IPS-18a (cell line): ENCODE results near the gene SLC16A2.
A peak's percentile ranks its signal among the peaks of the same experiment; 100 is the strongest.

Source experiments
- H3K27ac ChIP-seq: one replicate; pipeline ENCODE4 v1.5.1; 2013; ENCODE audit warnings: low read length
- H3K27me3 ChIP-seq: one replicate; pipeline ENCODE4 v1.6.1; 2013; ENCODE audit warnings: mild to moderate bottlenecking, low read length; ENCODE audit not compliant: control insufficient read depth, insufficient read depth
- H3K36me3 ChIP-seq: one replicate; pipeline ENCODE4 v1.6.1; 2013; ENCODE audit warnings: low read depth, low read length; ENCODE audit not compliant: control insufficient read depth
- H3K4me1 ChIP-seq: one replicate; pipeline ENCODE4 v1.6.1; 2013; ENCODE audit warnings: low read depth, low read length; ENCODE audit not compliant: control insufficient read depth
- H3K4me3 ChIP-seq: one replicate; pipeline ENCODE4 v1.5.1; 2013; ENCODE audit warnings: low read length
- H3K9ac ChIP-seq: one replicate; pipeline ENCODE4 v1.6.1; 2013; ENCODE audit warnings: mild to moderate bottlenecking, low read length, moderate library complexity
- H3K9me3 ChIP-seq: one replicate; pipeline ENCODE4 v1.6.1; 2013; ENCODE audit warnings: low read depth, low read length; ENCODE audit not compliant: control insufficient read depth

SLC16A2 gene

DNA sequence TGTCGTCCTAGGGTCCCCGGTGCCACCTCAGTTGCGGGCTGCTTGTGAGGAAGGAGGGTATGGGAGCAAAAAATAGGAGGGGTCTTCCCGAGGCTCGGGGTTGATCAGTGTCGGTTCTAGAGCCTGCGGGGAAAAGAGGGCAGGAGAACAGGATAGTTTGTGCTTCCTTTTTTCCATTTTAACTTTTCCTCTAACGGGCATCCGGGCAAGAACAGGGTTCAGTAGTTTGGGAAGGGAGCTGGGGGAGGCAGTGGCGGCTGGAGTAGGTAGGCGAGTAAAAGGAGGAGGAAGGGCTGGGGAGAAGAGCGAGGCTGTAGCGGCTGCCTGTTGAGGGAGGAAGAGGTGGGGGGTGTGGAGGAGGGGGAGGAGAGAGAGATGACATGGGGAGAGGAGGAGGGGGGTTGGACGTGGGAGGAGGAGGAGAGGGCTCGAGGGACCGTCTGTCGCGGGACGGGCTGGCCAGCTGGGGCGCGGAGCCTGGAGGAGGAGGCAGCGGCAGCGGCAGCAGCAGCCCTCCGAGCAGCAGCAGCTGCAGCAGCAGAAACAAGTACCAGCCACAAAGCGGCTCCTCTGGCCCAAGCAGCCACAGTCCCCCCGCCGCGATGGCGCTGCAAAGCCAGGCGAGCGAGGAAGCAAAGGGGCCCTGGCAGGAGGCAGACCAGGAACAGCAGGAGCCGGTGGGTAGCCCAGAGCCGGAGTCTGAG lies at the start of gene SLC16A2:
TSS of gene SLC16A2 (plus strand) at position 458 of the 704 bp plus-strand sequence. CDS start at position 603, 145 bp downstream.
- Histone ChIP-seq H3K27me3 (no peaks in the 10 kb centered on the region), H3K36me3 (no peaks in the 10 kb centered on the region), H3K4me3 (peak within 1 kb of the TSS; percentile 67), H3K9ac (peak within 1 kb of the TSS; percentile 56), H3K9me3 (peaks cover 2% of the 10 kb centered on the region), H3K4me1 (peaks cover 11% of the 10 kb centered on the region), H3K27ac (no peak within 1 kb of the TSS)

DNA sequence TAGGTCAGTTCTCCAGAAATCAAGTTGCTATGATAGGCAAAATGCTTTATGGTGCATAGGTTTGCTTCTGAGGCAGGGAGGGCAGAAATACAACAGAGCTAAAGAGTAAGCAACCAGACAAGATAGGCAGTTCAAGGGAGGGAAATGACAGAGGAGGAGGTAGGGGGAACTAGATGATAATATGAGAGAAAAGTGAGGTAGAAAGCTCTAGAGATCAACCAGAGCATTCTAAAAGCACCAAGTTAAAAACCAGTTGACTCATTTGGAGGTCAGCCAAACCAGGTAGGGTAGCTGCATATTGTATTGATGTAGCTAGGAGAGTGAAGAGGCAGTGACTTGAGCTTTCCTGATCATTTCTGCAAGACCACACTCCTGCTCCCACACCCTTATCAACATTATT lies 49.0 kb upstream of the SLC16A2 start:
- Histone ChIP-seq H3K27me3 (no peaks in the 10 kb centered on the region), H3K27ac (no peak overlapping the region), H3K4me1 (no peaks in the 10 kb centered on the region), H3K9me3 (no peaks in the 10 kb centered on the region), H3K36me3 (no peaks in the 10 kb centered on the region), H3K9ac (no peak overlapping the region), H3K4me3 (no peak overlapping the region)

DNA sequence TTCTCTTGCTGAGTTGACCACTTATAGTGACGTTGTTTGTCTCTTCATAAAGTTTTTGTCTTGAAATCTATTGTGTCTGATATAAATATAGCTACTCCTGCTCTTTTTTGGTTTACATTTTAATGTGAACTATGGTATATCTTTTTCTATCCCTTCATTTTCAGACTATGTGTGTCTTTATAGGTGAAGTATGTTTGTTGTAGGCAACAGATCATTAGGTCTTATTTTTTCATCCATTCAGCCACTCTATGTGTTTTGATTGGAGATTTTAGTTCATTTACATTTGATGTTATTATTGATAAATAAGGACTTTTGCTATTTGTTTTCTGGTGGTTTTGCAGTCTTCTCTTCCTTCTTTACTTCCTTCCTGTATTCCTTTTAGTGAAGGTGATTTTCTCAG lies 44.0 kb upstream of the SLC16A2 start:
- Histone ChIP-seq H3K9ac (no peak overlapping the region), H3K27me3 (no peaks in the 10 kb centered on the region), H3K9me3 (no peaks in the 10 kb centered on the region), H3K36me3 (no peaks in the 10 kb centered on the region), H3K27ac (no peak overlapping the region), H3K4me3 (no peak overlapping the region), H3K4me1 (no peaks in the 10 kb centered on the region)

DNA sequence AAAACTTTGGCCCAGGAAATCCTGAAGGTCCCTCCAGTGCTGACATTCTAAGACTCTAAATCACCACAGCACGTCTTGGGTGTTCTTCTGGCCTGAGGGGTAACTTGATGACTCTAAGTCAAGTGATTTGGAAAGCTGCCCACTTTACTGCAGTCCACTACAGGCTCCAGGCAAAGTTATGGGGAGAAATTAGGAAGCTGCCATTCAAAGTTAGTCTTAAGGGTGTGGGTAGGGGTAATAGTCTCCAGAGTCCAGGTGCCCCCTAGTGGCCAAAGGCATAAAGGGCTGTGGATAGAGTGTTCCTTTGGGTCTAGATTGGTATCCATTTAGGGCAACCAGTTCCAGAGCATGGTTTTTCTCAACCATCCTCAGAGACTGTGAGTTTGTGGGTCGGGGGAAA lies 38.7 kb upstream of the SLC16A2 start:
- H3K4me3 ChIP-seq, result no peak overlapping the region
- H3K27me3 ChIP-seq, result no peaks in the 10 kb centered on the region
- no peaks in the 10 kb centered on the region for H3K4me1 ChIP-seq
- no peaks in the 10 kb centered on the region for H3K36me3 ChIP-seq
- H3K9ac ChIP-seq, result no peak overlapping the region
- no peak overlapping the region for H3K27ac ChIP-seq
- H3K9me3 ChIP-seq, result no peaks in the 10 kb centered on the region

DNA sequence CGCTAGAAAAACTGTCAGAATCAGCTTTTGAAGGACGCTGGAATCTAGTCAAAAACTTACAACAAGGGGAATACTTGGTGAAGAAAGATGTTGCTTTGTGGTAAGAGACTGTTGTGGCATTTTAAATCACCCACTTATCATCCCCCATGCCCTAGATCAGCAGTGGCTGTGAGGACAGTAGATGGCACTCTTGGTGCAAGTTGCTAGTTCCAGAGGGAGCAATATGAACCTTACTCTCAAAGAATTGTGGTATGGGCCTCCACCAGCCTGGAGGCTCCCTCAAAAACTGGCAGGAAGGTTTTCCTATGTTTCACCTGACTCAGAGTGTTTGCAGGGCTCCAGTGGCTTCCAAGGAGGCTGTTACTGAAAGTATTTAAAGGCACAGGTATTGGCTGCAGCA lies 37.7 kb upstream of the SLC16A2 start:
- Histone ChIP-seq H3K9ac (no peak overlapping the region), H3K4me3 (no peak overlapping the region), H3K9me3 (no peaks in the 10 kb centered on the region), H3K27ac (no peak overlapping the region), H3K27me3 (no peaks in the 10 kb centered on the region), H3K36me3 (no peaks in the 10 kb centered on the region), H3K4me1 (no peaks in the 10 kb centered on the region)

DNA sequence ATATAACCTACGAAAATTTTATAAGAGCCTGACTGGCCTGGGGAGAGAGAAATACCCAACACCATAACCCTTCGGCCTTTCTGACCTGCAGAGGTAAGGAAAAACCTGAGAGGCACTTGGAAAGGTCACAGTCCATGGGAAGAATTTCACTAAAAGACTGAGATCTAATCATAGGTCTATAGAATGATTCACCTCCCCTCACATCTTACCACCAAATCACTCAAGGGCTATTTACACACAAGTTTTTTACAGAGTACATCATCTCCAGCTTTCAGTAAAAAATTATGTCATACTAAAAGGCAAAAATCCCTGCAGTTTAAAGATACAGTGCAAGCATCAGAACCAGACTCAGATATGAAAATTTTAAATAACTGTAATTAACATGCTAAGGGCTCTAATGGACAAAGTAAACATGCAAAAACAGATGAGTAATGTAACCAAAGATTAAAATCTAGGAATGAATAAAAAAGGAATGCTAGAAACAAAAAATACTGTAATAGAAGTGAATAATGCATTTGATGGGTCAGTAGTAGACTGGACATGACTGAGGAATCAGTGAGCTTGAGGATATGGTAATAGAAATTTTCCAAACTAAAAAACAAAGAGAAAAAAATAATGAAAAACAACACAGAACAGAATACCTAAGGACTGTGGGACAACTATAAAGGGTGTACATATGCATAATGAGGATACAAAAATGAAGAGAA lies 32.1 kb upstream of the SLC16A2 start:
- Histone ChIP-seq H3K9me3 (no peaks in the 10 kb centered on the region), H3K27ac (no peak overlapping the region), H3K4me1 (no peaks in the 10 kb centered on the region), H3K9ac (no peak overlapping the region), H3K4me3 (no peak overlapping the region), H3K36me3 (no peaks in the 10 kb centered on the region), H3K27me3 (no peaks in the 10 kb centered on the region)

DNA sequence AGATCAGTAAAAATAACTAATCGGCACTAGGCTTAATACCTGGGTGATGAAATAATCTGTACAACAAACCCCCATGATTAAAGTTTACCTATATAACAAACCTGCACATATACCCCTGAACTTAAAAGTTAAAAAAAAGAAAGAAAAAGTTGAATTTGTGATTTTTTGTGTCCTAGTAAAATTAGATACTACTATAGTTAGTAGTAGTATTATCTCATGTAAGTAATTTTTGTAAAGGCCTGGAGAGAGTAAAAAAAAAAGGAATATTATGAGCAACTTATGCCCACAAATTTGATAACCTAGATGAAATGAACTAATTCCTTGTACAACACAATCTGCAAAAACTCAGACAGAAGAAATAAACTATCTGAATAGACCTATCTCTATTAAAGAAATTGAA lies 25.7 kb upstream of the SLC16A2 start:
- Histone ChIP-seq H3K36me3 (no peaks in the 10 kb centered on the region), H3K9ac (no peak overlapping the region), H3K9me3 (no peaks in the 10 kb centered on the region), H3K4me3 (no peak overlapping the region), H3K27me3 (no peaks in the 10 kb centered on the region), H3K4me1 (no peaks in the 10 kb centered on the region), H3K27ac (no peak overlapping the region)

DNA sequence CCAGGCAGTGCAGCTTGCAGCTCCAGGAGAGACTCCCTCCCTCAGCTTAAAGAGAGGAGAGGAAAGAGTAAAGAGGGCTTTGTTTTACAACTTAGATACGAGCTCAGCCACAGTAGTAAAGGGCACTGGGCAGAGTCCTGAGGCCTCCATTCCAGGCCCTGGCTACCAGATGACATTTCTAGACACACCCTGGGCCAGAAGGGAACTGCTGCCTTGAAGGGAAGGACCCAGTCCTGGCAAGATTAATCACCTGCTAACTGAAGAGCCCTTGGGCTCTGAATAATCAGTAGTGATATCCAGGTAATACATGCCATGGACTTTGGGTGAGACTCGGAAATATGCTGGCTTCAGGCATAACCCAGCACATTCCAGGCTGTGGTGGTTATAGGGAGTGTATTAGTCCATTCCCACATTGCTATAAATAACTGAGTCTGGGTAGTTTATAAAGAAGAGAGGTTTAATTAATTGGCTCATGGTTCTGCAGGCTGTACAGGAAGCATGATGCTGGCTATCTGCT lies 15.3 kb upstream of the SLC16A2 start:
- Histone ChIP-seq H3K36me3 (no peaks in the 10 kb centered on the region), H3K27me3 (no peaks in the 10 kb centered on the region), H3K27ac (no peak overlapping the region), H3K9me3 (peaks cover 7% of the 10 kb centered on the region), H3K4me1 (no peaks in the 10 kb centered on the region), H3K9ac (no peak overlapping the region), H3K4me3 (no peak overlapping the region)

DNA sequence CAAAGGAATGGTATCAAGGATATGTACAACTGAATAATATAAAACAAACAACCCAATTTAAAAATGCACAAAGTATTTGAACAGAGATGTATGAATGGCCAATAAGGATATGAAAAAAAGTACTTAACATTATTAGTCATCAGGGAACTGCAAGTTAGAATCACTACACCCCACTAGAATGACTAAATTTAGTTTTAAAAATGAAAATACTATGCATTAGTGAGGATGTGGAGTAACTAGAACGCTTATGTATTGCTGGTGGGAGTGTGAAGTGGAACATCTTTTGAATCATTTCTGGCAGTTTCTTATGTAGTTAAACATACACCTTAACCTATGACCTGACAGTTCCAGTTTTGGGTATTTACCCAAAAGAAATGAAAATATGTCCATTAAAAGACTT lies 13.0 kb upstream of the SLC16A2 start:
- Histone ChIP-seq H3K27me3 (no peaks in the 10 kb centered on the region), H3K9me3 (peaks cover 5% of the 10 kb centered on the region), H3K27ac (no peak overlapping the region), H3K9ac (no peak overlapping the region), H3K36me3 (no peaks in the 10 kb centered on the region), H3K4me3 (no peak overlapping the region), H3K4me1 (no peaks in the 10 kb centered on the region)

DNA sequence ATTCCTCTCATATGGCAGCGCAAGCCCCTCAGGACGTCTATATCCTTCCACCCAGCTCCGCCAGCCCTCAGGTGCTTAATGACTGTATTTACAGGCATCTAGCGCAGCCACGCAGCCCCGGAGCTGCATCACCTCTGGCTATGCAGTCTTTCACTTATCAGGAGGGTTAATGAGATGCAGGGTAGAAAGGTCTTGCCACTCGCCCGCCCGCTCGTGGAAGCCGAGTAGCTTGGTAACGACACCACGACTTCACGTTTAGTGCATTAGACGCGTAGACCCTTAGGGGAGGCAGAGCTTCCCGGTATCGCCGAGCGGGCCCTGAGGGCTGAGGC lies 1.5 kb upstream of the SLC16A2 start:
- no peaks in the 10 kb centered on the region for H3K9me3 ChIP-seq
- H3K4me1 ChIP-seq, result peaks cover 11% of the 10 kb centered on the region
- H3K9ac ChIP-seq, result peak overlapping the region; percentile 2
- H3K27ac ChIP-seq, result no peak overlapping the region
- H3K36me3 ChIP-seq, result no peaks in the 10 kb centered on the region
- H3K4me3 ChIP-seq, result peak overlapping the region; percentile 67
- H3K27me3 ChIP-seq, result no peaks in the 10 kb centered on the region

DNA sequence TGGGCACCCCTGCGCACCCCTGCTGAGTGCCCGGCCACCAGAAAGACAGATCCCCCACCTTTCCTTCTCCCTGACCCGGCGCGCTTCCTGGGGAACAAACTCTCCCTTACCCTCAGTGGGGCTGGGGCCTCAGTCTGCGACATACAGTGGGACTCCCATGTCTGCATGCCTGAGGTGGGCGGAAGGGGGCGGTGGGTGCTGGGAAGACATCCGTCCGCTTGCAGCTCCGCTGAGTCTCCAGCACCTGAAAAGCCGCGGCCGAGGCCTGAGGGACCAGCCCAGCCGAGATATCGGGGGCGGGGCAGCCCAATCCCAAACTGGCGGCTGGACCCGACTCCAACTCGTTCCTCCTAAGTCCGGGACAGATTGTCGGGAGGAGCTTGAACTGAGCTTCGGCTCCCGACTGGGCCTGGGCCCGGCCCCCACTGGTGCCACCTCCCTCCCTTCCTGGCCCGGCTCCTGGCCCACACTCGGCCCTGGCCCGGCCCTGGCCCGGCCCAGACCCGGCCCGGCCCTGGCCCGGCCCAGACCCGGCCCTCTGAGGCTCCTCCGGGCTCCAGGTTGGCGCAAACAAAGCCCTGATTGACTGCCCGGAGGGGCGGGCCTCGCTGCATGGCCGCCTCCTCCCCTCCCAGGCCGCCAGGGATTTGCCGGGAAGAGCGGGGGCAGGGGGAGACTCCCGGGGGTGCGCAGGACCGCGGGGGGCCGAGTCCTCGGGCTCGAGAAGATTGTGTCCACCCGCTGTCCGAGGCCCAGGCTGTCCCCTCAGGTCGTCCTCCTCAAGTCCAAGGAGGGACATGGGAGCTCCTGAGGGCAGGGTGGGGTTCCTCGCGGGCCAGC lies 877 bp upstream of the SLC16A2 start:
- peak overlapping the region; percentile 67 for H3K4me3 ChIP-seq
- H3K9me3 ChIP-seq, result no peaks in the 10 kb centered on the region
- no peak overlapping the region for H3K27ac ChIP-seq
- H3K4me1 ChIP-seq, result peaks cover 11% of the 10 kb centered on the region
- H3K27me3 ChIP-seq, result no peaks in the 10 kb centered on the region
- H3K36me3 ChIP-seq, result no peaks in the 10 kb centered on the region
- H3K9ac ChIP-seq, result peak overlapping the region; percentile 2
